Cerebellar nuclear complex (tissue), 1 donor: Measurements from ENCODE around the gene UPK2.

ENCODE experiments used
- DNase-seq, 2 experiments: peaks; one replicate each; lab custom pipeline; 2025; lab: John Stamatoyannopoulos, UW

Gene UPK2

DNA sequence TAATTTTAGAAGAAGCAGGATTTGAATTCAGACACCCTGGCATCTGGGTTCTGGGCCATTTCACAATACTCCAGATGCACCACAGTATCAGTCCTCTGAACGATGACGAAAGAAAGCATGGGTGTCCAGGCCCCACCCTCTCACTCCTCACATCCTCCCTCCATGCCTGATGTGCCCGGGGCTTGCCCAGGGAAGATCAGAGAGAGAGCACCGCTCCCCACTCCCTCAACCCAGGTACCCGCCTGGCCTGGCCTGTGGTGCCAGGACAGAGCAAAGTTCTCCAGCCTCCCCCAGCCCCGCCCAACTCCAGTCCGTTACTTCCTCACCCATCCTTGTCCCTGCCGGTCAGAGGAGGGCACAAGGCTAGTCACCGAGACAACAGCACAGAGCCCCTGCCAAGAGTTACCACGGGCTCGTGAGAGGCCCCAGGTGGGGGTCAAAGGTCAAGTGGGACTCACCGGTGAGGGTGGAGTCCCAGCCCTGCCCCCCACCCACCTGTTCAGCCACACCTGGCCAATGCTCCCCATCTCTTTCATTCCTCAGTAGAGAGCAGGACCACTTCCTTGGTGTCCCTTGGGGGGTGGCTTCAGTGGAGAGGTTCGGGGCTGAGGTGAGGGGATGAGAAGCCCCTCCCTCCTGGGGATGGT lies 38.5 kb upstream of the UPK2 start:
- no peak for DNase-seq

DNA sequence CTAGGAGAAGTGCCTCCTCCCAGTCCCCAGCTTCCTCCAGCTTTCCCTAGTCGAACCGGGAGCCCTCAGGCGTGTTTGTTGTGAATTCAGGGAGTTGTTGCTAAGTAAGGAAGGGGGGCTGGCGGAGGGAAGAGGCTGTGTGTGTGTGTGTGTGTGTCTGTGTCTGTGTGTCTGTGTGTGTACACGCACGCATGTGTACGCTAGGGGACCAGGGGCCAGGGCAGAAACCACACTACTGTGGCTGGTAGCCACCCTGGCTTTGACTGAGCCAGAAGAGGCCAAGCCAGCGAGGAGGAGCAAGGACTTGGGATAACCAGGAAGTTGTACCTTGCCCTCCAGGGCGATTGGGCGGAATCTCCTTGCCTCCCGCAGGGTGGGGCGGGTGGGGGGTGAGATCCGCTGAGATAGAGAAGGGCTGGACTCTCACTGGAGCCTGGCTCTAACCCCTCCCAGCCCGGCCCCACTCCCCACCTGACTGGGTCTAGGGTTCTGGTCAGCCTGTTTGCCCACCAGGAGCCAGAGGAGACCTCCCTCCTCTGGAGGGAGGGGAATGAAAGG lies 37.9 kb upstream of the UPK2 start:
- DNase-seq: no peak

DNA sequence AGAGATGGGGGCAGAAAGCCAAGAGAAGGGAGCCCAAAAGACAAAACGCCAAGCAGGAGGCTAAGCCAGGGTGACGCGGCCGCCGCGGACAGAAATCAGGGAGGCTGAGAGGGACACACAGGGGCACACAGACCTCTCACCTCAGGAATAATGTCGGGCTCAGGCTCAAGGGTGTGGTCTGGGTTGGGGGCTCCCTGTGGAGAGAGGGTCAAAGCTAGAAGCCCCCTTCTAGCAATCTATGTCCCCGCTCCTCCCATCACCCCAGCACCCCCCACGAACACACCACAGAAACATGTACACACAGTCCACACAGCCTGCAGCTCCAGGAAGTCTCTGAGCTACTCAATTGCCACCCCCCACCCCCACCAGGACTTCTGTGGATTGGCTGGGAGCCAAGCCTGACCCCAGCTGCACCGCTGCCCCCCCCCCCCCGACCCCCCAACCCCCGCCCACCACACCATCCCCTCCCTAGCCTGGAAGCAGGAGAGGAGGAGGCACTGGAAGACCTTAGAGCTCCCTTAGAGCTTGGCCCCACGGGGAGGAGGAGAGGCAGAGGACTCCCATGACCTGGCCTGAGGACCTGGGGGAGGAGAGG lies 37.3 kb upstream of the UPK2 start:
- DNase-seq: no peak

DNA sequence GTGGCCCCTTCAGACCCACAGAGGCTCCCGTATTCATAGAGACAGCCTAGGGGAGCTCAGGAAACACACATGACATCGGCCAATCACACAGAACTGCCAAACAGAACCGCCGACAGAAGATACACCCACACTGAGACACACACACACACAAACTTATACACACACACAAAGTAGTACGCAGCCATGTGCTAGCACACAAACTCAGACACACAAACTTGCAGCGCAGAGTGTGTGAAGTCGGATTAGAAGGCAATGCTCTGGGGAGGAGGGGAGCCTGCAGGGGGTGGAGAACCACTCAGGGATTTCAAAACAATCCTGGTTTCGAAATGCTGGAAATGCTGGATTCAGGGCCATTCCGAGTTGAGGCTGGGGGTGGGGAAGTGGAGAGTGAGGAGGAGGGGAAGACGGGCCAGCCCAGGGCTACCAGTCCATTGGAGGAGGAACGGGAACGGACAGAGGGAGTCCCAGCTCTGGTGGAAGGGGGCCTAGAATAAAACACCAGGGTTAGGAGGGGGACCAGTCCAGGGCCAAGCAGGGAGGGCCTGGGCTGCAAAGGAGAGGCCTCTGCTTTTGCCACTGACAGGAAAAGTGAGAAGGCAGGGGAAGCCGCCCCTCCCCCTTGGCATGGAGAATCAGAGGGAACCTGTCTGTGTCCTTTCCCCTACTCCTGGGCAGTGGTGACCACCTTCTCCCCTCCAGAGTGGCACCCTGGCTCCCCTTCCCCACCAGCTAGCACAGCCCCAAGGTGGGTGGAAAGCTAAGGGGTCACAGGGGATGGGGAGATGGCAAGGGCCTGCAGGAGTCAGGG lies 34.8 kb upstream of the UPK2 start:
- no peak for DNase-seq

DNA sequence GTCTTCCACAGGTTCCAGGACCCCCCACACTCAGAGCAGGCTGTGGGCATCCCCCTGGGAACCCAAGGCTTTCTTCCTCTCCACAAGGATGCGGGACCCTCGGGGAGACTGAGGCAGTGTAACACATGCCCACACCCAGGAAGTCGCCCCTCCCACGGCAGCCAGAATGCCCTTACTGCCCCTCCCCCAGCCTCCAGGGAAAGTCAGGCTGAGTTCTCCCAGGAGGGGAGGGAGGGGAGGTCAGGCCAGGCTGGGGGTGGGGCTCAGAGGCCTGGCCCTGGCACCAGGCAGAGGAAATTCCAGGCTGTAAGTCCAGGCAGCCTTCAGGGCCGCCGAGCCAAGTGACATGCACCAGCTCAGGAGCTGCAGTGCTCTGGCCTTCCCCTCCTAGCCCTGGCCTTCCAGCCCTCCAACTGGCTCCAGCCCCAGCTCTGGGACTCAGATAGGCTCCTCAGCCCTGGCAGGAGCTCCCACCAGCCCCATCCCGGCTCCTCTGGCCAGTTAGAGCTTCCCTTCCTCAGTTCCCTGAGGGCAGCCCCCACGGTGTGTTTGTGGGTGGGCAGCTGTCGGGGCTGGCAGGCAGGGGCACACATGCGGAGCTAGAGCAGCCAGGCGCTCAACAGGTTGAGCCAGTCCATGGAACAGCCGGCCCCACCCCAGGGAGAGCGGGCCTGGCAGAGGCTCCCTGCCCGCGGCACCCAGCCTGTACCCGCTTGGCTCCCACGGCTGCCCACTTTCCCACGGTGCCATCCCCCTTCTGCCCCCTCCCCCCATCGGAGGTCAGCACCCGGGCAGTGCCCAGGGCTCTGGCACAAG lies 34.0 kb upstream of the UPK2 start:
- no peak for DNase-seq

DNA sequence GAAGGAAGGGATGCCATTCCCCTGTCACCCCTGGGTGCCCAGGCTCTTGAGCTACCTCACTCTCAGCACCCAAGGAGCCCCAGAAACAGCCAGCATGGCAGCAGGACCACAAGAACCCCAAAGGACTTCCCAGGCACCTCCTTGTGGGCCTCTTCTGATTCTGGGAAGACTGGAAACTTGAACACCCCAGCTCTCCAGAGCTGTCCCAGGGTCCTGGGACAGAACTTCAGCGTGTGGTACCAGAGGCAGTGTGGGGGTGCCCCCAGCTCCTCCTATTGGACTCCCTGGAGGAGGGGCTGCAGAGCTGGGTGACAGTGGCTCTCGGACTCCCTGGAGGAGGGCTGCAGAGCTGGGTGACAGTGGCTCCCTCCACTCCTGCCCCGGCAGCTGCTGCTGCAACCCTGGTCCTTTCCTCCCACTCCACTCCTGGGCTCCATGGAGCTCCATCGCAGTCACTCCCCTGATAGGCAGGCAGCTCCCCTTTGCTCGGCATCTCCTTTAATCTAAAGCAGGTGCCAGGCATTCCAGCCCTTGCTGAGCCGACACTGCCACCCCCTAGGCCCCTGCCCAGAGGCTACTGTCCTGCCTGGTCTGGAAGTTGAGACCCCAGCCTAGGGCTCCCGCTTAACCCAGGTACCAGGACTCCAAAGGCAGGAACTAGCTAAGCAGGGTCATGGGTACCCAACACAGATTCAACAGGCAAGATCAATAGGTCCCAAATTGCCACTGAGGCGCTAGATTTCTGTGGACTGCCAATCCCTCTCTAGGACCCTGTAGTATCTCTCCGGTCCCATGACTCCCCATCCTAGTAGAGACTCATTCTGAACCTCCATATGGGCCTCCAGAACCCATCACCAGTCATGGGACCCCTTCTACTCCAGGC lies 33.1 kb upstream of the UPK2 start:
- DNase-seq: no peak

DNA sequence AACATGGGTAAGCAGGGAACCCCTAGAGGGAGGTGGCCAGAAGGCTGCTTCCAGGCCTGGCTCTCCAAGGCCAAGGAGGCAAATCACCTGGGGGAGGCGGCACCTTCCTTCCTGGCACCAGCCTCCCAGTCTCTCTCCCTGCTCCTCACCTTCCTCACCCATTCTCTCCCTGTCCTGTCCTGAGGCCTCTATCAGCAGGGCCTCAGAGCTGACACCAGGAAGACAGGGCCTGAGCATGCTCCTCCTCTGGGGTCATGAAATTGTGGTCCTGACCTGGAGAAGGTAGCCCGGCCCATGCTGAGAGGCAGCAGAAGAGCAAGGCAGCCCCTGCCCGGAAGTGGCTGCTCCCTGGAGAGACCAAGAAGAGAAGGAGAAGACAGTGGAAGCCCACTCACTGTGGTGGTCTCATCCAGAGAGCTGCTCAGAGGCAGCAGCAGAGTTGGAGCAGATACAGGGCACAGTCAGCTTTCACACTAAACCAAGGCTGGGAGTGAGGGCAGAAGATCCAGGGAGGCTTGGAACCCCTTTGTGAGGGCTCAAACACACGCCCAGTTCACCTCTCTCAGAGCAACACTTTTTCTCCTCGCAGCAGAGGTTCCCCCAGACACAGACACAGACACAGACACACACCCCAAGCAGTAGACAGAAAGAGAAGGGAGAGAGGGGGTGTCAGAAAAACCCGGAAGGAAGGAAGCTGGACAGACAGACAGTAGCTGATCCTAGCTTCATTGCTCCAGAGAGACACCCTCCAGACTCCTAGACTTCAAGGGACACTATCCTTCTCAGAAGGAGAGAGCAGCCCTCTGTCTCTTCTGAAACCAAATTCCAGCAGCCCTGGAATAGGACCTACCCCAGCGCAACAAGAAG lies 32.1 kb upstream of the UPK2 start:
- DNase-seq: no peak

DNA sequence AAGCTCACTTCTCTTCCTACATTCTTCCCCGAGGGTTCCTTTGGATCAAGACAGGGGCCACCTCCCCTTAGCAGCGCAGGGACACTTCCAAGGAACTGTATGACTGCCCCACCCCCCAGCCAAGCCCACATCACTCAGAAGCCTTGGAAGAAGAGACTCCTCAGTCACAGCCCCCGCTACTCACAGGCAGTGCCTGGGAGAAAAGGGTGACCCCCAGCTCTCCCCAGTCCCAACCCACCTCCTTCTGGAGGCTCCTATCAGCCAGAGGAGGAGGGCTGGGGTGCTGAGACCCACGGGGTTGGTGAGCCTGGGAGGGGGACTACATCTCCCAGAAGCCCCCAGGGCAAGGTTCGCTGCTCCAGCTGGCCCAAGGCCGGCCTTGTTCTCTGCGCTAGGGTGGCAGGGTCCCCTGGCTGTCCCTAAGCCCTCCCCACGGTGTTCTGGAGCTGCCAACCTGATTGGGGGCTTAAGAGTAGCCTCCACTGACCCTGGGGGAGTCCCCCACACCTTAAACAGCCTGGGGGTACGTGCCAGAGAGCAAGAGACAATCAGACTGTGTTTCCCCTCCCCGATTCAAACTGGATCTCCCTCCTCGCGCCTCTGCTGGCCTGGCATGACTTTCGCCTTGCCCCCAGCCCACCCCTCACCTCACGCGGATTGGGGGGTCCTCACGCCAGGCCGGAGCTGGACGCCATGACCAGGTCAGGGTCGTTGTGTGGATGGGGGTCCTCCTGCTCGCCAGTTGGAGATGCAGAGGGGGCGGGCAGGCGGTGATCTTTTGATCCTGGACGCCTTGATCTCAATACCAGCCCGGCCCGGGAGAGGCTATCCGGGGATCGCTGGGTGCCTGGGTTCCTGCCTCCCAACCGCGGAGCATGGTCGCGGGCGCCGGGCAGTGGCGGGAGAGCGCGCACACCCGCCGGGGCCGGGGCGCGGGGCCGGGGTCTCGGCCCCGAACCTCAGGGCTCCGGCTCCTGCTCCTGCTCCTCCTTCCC lies 31.2 kb upstream of the UPK2 start:
- DNase-seq: no peak

DNA sequence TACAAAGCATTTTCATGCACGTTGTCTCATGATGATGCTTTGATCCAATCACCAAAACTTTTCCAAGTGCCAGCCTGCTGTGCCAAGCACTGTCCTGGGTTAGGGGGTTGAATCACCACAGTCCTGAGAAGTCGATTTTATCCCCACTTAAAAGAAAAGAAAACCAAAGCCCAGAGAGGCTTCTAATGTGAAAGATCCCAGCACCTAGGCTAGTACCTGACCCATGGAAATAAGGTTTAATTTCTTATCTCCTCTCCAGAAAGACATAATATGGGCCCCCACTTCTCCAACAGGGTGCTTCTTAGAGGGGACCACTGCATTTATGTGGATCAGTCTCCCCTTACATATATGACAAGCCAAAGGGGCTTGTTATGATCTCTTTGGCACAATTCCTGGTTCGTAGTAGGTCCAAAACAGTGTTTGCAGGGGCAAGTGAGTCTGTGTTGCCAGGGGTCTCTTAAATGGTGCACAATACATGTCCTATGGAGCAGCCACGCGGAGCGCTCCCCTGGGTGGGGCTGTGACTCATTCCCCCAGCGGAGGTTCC lies 28.5 kb upstream of the UPK2 start:
- no peak for DNase-seq

DNA sequence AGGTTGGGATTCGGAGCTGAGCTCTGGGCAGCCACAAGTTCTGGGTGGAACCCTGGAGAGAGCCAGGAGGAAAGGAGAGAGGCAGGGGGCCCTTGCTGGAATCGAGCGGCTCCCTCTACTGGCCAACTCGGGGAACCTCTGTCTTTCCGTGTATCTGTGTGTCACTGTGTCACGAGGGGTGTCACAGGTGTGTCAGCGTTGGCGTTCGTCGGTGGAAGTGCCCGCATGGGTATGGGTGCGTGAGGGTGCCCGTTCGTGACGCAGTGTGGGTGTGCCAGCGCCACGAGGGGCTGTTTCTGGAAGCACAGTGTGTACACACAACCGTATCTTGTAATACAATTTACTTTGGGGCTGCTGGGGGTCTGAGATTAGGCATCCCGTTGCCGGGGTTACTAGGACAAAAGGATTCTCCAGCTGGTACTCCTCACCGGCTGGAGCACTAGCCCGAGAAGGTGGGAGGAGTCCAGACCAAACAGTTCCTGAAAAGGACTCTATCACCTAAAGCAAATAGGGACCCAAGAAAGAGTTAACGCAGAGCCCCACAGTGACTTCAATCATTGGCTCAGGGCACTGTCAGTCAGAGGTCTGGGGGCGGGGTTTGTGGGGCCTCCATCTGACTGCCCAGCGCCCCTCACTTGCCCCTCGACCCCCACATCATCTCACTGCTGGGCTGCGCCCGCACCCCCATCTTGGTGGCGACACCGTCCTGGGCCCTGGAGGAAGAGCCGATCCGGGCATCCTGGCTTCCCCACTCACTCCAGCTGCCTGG lies 27.8 kb upstream of the UPK2 start:
- peak; percentile 57 to 85 for DNase-seq

DNA sequence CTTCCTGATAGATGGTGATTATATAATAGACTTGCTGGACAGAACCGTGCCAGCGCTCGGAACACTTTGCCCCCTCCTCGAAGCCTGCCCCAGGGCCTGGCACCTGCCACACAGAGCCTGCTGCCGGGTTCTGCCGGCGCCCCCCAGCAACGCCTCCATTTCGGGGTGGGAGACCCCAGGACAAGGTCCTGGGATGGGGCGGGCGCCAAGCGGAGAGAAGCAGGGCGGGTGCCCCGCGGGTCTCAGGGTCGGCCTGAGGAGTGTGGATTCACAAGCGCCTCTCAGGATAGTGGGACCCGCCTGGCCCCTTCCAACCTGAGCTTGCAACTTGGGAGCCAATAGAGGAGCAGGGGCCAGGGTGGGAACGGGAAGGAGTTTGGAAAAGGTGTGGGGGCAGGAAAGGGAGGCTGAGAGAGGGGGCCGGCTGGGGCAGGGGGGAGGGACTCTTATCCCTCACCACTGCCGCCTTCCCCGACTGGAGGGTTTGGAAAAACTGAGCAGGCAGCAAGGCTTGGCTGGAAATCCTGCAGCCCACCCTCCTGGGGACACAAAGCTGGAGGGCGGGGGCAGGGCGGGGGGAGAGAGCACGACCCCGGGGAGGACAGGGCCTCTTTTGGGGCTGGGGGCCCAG lies 27.1 kb upstream of the UPK2 start:
- no peak for DNase-seq

DNA sequence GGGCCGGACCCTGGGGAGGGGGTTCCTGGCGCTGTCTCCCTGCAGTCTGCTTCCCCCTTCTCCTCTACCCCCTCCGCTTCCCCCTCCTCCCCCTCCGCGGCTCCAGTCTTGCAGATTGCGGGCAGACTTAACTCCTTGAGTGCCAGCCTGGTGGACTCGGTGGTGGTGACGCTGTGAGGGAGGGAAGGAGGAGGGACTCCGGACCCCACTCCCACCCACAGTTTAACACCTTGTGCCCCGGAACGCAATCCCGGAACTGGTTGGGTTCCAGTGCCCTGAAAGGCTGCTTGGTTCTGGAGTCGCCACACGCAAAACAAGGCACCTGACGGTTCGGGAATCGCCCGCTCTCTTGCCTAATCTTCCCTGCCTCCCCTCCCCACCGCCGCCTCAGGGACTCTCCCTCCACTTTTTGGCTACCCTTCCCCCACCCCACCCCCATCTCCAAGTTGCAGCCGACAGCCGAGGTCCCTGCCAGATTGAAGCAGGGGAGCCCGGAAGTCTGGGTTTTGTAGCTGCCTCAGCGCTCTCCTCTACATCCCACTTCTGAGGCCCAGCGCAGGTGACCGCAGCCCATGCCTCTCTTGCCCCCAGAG lies 26.5 kb upstream of the UPK2 start:
- DNase-seq: peak in 1 of 2 experiments; percentile 78

DNA sequence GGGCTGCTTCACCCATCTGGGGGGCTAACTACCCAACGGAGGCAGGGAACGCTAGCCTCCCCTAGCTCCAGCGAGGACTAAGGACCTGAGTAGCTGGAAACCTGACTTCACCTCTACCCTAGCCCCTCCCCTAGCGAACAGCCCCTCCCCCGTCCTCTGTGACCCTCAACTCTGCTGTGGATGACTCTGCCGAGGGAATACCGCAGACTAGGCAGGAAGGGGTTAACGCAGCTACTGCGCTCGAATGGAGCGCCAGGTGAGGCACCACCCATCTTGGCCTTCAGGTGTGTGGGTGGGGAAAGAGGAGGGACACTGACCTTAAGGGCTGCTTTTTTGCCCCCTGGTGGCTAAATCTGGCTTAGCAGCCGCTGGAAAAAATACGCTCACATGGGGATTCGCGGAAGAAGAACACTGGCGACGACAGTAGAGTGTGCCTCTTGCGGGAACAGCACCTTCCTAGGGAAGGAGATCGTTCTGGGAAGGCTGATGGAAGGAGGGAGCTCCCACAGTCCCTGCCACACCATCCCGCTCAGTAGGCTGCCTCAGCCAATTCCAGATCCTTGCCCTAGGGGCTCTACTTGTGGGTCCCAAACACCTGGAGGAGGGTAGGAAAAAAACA lies 25.9 kb upstream of the UPK2 start:
- DNase-seq: peak in 1 of 2 experiments; percentile 82

DNA sequence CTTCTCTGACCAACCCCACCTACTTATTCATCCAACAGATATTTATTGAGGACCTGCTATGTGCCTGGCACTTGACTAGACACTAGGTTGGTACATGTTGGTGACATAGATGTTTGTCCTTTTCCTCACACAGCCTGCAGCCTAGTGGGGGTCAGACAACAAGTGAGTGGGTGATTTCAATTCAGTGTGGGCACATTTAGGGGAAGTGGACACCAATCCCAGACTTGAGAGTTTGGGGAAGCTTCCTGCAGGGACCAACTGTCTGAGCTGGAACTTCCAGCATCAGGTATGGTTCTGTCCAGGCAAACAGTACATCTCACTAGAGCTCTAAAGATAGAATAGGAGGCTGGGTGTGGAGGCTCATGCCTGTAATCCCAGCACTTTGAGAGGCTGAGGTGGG lies 24.5 kb upstream of the UPK2 start:
- no peak for DNase-seq

DNA sequence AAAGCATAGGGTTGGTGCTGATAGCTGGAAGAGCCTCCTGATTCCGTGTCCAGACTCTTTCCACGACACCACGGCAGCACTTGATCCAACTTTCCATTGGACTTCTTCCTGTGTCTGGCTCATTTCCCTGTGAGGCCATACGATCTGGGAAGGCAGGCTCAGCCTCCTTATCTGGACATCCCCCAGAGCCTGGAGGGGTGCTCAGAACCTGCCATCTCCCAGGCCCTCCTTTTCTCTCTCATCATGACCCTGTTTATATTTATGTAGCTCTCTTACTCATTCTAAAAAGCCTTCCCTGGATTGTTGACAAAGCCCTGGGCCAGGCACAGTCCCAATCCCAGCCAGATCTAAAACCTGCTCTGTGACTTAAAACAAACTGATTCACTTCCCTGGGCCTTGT lies 22.6 kb upstream of the UPK2 start:
- no peak for DNase-seq

DNA sequence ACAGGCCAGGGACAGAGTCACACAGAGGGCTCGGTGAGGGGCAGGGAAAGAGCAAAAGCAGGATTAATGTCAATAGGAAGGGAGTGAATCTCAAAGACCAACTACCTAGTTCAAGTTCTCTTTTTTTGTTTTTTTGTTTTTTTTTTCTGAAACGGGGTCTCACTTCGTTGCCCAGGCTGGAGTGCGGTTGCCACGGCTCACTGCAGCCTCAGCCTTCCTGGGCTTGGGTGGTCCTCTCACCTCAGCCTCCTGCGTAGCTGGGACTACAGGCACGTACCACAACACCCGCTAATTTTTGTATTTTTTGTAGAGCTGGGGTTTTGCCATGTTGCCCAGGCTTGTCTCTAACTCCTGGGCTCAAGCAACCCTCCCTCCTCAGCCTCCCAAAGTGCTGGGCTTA lies 20.7 kb upstream of the UPK2 start:
- DNase-seq: no peak
